Loucy (cell line): ENCODE measurements around the gene CCDC85C.

ENCODE experiments used
- H2AFZ ChIP-seq: fragments of 200-600 bp; sonication (generic); 2 replicates; pipeline ENCODE4 v1.6.0; 2016; ENCODE audit warnings: antibody characterized with exemption, mild to moderate bottlenecking, low read length, moderate library complexity
- H3F3A ChIP-seq: fragments of 200-600 bp; 2 replicates; pipeline ENCODE4 v1.6.0; 2016; ENCODE audit warnings: antibody characterized with exemption, low read depth, mild to moderate bottlenecking
- H3K27me3 ChIP-seq: fragments of 200-600 bp; sonication (generic); 2 replicates; pipeline ENCODE4 v1.6.1; 2014; ENCODE audit warnings: low read length, mild to moderate bottlenecking; ENCODE audit not compliant: insufficient read depth, poor library complexity, severe bottlenecking
- H3K36me3 ChIP-seq: fragments of 200-600 bp; sonication (generic); 2 replicates; pipeline ENCODE4 v1.6.1; 2016; ENCODE audit warnings: low read length; ENCODE audit not compliant: insufficient read depth
- H3K4me1 ChIP-seq: fragments of 200-600 bp; sonication (generic); 2 replicates; pipeline ENCODE4 v1.5.1; 2014; ENCODE audit warnings: low read length, mild to moderate bottlenecking; ENCODE audit not compliant: insufficient read depth, poor library complexity, severe bottlenecking
- H3K4me2 ChIP-seq: fragments of 200-600 bp; sonication (generic); 2 replicates; pipeline ENCODE4 v1.6.0; 2014; ENCODE audit warnings: antibody characterized with exemption, low read length, low read depth, mild to moderate bottlenecking; ENCODE audit not compliant: poor library complexity, severe bottlenecking
- H3K4me3 ChIP-seq: fragments of 200-600 bp; sonication (generic); 2 replicates; pipeline ENCODE4 v1.5.1; 2014; ENCODE audit warnings: low read length, mild to moderate bottlenecking, mixed read lengths; ENCODE audit not compliant: poor library complexity, severe bottlenecking
- H3K79me2 ChIP-seq: fragments of 200-600 bp; sonication (generic); 2 replicates; pipeline ENCODE4 v1.6.1; 2014; ENCODE audit warnings: low read length; ENCODE audit not compliant: insufficient read depth
- H3K9ac ChIP-seq: fragments of 200-600 bp; sonication (generic); 2 replicates; pipeline ENCODE4 v1.6.0; 2014; ENCODE audit warnings: mild to moderate bottlenecking, low read depth, low read length, moderate library complexity; ENCODE audit not compliant: poor library complexity, severe bottlenecking
- H3K9me2 ChIP-seq: fragments of 200-600 bp; sonication (generic); replicated peaks from 2 replicates; pipeline ENCODE4 v1.6.1; 2016; ENCODE audit warnings: low read depth, low read length, mixed read lengths
- H3K9me3 ChIP-seq: fragments of 200-600 bp; sonication (generic); 2 replicates; pipeline ENCODE4 v1.6.1; 2014; ENCODE audit warnings: mild to moderate bottlenecking, antibody characterized with exemption, low read length, low read depth; ENCODE audit not compliant: insufficient read depth
- H4K20me1 ChIP-seq: fragments of 200-600 bp; sonication (generic); 2 replicates; pipeline ENCODE4 v1.6.0; 2014; ENCODE audit warnings: antibody characterized with exemption, low read length, mild to moderate bottlenecking; ENCODE audit not compliant: insufficient read depth, poor library complexity, severe bottlenecking
- CTCF ChIP-seq: fragments of 200-600 bp; sonication (generic); conservative IDR thresholded peaks from 2 replicates; pipeline ENCODE4 v1.5.1; 2014; ENCODE audit warnings: mild to moderate bottlenecking, antibody characterized with exemption, low read length
- EZH2phosphoT487 ChIP-seq: fragments of 200-600 bp; IDR thresholded peaks from 2 replicates; pipeline ENCODE4 v1.6.1; 2018; ENCODE audit warnings: antibody characterized with exemption, mild to moderate bottlenecking, moderate library complexity, borderline replicate concordance

CCDC85C gene

DNA sequence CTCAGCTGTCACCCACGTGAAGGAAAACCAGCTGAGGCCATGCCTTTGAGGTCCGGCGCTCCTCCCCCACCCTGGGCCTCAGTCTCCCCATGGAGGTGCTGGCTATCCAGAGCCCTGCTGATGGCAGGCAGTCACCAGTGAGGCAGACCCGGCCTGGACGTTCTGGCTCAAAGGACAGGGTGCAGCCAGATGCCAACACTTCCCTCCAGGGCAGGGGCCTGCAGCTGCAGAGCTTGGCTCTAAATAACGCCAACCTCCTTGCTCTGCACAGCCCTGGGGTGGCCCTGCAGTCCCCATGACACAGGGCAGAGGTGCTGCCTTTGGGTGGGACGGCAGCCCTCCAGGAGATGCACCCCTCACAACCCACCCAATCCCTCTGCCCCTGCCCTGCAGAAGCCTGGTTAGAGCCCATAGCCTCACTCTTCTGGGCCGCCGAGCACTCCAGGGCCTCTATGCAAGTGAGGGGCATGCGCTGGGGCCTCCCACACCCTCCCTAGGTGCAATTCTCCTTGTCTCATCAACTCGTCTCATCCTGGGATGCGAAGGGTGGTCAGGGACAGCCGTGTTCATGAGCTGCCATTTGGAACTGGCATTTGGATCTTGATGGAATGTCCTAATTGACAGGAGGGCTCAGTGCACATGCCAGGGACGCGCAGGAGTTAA, 30.4 kb downstream of the CCDC85C start:
- Histone ChIP-seq H3K27me3 (no peaks in the 10 kb centered on the region), H2AFZ (no peak overlapping the region), H3K36me3 (no peaks in the 10 kb centered on the region), H3K4me2 (no peak overlapping the region), H4K20me1 (peaks cover 5% of the 10 kb centered on the region), H3K79me2 (peaks cover 40% of the 10 kb centered on the region; the same call in 1 of the 2 replicates), H3F3A (no peaks in the 10 kb centered on the region), H3K9me2 (no peaks in the 10 kb centered on the region), H3K9ac (no peak overlapping the region), H3K4me3 (no peak overlapping the region), H3K9me3 (no peaks in the 10 kb centered on the region), H3K4me1 (peaks cover 15% of the 10 kb centered on the region)
- TF ChIP-seq CTCF (no peak), EZH2phosphoT487 (no peak)

DNA sequence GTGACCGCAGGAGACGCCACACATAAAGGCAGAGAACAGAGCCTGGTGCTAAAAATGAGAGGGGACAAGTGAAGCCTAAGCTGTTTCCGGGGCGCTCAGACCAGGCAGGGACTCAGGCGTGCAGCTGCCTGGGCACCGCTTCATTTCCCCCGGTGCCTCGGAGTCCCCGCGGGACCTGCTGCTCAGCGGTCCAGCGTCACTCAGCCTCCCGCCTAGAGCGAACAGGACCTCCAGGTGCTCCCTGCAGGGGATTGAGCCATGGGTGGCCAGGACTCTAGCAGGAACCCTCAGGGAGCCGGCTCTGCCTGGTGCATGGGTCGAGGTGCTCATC, 31.0 kb downstream of the CCDC85C start:
- H3K4me3 ChIP-seq: no peak overlapping the region
- H4K20me1 ChIP-seq: peaks cover 5% of the 10 kb centered on the region
- no peaks in the 10 kb centered on the region for H3F3A ChIP-seq
- TF ChIP-seq EZH2phosphoT487 (no peak), CTCF (no peak)
- H2AFZ ChIP-seq: no peak overlapping the region
- no peaks in the 10 kb centered on the region for H3K36me3 ChIP-seq
- no peaks in the 10 kb centered on the region for H3K27me3 ChIP-seq
- peaks cover 21% of the 10 kb centered on the region for H3K4me1 ChIP-seq
- peaks cover 41% of the 10 kb centered on the region; the same call in 1 of the 2 replicates for H3K79me2 ChIP-seq
- H3K9me3 ChIP-seq: no peaks in the 10 kb centered on the region
- no peaks in the 10 kb centered on the region for H3K9me2 ChIP-seq
- no peak overlapping the region for H3K9ac ChIP-seq
- no peak overlapping the region for H3K4me2 ChIP-seq

DNA sequence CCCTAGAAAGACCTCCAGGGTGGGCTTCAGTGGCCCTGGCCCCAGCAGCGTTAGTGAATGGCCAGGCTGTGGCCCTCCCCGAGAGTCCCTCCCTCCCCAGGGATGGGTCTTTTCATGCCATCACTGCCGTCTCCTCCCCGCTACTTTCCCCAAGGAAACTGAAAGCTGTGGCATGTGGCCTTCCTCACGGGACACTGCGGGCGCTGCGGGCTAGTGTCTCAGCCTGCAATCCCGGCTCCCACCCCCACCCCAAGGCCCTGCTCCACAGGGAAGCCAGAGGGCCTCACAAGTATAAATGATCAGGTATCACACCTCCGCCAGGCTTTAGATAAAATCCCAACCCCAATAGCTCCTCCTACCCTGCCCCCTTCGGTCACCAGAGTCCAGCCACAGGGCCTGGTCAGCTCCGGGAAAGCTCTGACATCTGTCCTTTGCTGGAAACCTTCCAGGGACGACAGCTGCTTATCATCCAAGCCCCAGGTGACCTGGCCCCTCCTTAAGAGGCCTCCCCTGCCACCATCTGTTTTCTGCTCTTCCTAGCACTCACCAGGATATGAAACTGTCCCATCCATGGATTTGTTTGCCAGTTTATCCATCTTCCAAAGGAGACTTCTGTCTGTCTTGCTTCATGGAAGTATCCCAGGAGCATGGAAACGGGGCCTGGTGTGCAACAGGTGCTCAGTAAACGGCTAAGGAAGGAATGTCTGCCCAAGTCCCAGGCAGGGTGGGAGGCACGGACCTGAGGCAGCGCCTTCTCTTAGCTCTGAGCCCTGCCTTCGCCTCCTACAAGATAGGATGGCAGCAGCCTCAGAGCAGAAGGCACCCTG, 31.6 kb downstream of the CCDC85C start:
- peaks cover 5% of the 10 kb centered on the region for H4K20me1 ChIP-seq
- no peaks in the 10 kb centered on the region for H3K27me3 ChIP-seq
- no peak overlapping the region for H3K4me2 ChIP-seq
- H3K79me2 ChIP-seq: peaks cover 46% of the 10 kb centered on the region; the same call in 1 of the 2 replicates
- H3K4me1 ChIP-seq: peaks cover 24% of the 10 kb centered on the region
- TF ChIP-seq CTCF: no peak
- no peak for TF ChIP-seq EZH2phosphoT487
- no peaks in the 10 kb centered on the region for H3F3A ChIP-seq
- no peaks in the 10 kb centered on the region for H3K9me2 ChIP-seq
- no peak overlapping the region for H3K4me3 ChIP-seq
- no peak overlapping the region for H3K9ac ChIP-seq
- no peaks in the 10 kb centered on the region for H3K9me3 ChIP-seq
- H2AFZ ChIP-seq: no peak overlapping the region
- H3K36me3 ChIP-seq: no peaks in the 10 kb centered on the region
